Measurements from ENCODE around the gene PTPRQ.
"Not testable (repeated sequence)": the region's sequence is repeated elsewhere in the genome, so short reads cannot be mapped to it uniquely, and the experiment has no call there.

Gene PTPRQ, protein sequence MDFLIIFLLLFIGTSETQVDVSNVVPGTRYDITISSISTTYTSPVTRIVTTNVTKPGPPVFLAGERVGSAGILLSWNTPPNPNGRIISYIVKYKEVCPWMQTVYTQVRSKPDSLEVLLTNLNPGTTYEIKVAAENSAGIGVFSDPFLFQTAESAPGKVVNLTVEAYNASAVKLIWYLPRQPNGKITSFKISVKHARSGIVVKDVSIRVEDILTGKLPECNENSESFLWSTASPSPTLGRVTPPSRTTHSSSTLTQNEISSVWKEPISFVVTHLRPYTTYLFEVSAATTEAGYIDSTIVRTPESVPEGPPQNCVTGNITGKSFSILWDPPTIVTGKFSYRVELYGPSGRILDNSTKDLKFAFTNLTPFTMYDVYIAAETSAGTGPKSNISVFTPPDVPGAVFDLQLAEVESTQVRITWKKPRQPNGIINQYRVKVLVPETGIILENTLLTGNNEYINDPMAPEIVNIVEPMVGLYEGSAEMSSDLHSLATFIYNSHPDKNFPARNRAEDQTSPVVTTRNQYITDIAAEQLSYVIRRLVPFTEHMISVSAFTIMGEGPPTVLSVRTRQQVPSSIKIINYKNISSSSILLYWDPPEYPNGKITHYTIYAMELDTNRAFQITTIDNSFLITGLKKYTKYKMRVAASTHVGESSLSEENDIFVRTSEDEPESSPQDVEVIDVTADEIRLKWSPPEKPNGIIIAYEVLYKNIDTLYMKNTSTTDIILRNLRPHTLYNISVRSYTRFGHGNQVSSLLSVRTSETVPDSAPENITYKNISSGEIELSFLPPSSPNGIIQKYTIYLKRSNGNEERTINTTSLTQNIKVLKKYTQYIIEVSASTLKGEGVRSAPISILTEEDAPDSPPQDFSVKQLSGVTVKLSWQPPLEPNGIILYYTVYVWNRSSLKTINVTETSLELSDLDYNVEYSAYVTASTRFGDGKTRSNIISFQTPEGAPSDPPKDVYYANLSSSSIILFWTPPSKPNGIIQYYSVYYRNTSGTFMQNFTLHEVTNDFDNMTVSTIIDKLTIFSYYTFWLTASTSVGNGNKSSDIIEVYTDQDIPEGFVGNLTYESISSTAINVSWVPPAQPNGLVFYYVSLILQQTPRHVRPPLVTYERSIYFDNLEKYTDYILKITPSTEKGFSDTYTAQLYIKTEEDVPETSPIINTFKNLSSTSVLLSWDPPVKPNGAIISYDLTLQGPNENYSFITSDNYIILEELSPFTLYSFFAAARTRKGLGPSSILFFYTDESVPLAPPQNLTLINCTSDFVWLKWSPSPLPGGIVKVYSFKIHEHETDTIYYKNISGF (N-terminal part only)

DNA sequence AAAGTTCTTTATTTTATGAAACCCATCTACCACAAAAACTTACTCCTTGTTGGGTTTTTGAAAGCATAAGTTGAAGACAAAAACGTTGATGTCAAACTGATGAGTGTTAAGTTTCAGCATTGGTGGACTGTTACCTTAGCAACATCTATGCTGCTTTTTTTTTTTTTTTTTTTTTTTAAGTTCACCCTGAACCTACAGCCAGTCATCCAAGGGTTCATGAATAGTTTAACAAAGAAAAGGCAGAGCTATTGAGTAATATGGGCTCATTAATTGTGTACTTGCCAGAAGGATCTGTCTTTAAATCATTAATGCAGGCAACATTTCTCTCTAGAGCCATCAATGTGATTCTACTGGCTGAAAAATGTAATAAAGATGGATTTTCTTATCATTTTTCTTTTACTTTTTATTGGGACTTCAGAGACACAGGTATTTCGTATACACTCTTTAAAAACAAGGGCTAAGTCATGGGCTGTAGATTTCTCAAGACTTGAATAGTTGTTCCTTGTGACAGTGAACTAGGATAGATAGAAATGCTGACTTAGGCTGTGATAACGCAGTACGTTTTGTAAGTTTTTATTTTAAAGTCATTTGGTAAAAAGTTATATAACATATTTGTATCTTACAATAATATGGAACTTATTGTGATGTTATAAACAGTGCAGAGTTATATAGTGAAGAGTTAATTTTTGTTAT is at the start of gene PTPRQ:
Gene PTPRQ, plus strand, starts transcription at position 262 of the 693 bp plus-strand sequence. Its CDS starts 111 bp downstream, at position 373.
- no peak for DNase-seq

GRCh38 chr12:80400571-80400991 is 43.5 kb upstream of the PTPRQ start:
- DNase-seq, result no peak

DNA sequence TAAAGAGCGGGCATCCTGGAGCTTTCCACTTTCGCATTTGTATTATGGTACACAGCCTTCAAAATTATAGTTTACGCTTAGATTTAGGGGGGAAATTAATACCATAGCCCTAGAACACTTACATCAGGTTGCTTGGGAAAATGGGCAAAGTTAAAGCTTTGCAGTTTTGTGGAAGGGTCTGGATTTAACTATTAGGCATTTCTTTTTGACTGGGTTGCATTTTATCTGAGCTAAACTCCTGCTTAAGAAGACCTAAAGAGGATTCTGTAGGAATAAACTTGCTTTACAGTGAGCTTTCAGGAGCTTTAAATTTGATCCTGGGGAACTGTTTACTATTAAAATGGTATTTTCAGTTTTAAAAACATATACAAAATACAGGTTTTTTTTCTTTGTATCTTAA is 42.8 kb upstream of the PTPRQ start:
- DNase-seq, result no peak

- no peak for DNase-seq
Measured at GRCh38 chr12:80404629-80405028, 39.4 kb upstream of the PTPRQ start.

DNA sequence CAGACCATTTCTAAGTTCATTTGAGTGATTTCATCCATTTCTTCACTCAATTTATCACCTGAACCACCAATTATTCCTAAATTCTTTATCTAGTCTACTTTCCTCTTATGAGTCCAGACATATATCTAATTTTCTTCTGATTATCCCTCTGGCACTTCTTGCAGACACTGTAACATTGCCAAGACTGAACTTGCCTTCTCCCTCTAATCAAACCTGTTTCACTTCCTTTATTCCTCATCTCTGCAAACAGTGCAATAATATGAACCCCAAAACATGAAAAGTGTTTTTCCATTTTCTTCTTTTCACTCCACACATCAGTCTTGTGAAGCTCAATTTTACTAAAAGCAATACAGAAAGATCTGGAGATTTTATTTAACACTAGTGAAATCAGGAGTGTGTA is 37.8 kb upstream of the PTPRQ start:
- DNase-seq, result no peak

DNA sequence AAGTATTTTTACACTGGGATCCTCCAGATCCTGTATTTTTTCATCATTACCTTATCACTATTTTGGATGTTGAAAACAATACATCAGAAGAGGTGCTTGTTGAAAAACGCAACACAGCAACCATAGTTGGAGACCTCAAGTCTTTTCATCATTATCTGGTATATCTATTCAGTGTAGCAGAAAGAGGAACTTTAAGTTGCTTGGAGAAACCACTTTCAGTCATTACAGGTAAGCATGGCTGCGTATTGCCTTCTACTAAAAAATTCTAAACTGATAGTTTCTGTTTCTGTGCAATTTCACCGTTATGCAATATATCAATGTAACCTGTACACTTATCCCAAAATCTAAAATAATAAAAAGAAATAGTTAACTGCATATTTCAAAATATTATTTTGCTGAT is 32.2 kb upstream of the PTPRQ start:
- DNase-seq, result no peak

GRCh38 chr12:80412343-80412953 is 31.6 kb upstream of the PTPRQ start:
- DNase-seq, result no peak

DNA sequence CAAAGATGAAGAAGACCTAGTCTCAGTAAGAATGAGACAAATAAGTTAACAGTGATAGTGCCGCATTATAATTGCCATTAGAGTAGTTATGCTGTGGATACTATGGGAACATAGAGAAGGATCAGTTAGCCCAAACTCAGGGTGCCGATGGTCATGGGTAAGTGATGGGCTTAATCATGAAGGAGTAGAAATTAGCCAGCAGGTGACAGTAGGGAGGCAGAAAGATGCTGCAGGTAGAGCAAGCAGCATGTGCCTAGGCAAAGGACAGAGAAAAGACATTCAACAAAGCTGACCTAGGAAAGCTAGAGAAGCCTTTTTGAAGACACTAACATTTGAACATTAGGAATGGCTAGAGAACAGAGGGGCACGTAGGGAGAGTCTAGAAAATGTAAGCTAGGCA is 30.6 kb upstream of the PTPRQ start:
- DNase-seq, result no peak

- DNase-seq, result no peak
Measured at GRCh38 chr12:80415466-80415865, 28.6 kb upstream of the PTPRQ start.

GRCh38 chr12:80419644-80420043 is 24.4 kb upstream of the PTPRQ start:
- DNase-seq, result no peak

DNA sequence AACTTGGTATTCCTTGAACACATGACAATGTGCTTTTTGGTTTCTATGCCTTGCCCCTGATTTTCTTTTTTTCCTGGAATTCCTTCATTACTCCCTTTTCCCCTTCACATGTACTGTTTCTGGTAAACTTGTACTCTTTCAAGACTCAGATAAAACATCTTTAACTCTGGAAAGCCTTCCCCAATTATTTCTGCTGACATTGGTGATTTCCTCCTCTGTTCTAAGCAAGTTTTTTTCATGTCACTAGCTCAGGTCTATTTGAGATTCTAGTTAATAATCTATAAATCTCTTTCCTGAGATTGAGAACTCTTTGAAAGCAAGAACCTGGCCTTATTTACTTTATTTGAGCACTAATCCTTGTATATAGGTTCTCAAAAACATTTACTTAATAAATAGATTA is 24.0 kb upstream of the PTPRQ start:
- no peak for DNase-seq

GRCh38 chr12:80422550-80422949 is 21.5 kb upstream of the PTPRQ start:
- DNase-seq, result no peak

GRCh38 chr12:80432061-80432460 is 12.0 kb upstream of the PTPRQ start:
- no peak for DNase-seq

GRCh38 chr12:80441921-80442320 is 2.1 kb upstream of the PTPRQ start:
- no peak for DNase-seq

DNA sequence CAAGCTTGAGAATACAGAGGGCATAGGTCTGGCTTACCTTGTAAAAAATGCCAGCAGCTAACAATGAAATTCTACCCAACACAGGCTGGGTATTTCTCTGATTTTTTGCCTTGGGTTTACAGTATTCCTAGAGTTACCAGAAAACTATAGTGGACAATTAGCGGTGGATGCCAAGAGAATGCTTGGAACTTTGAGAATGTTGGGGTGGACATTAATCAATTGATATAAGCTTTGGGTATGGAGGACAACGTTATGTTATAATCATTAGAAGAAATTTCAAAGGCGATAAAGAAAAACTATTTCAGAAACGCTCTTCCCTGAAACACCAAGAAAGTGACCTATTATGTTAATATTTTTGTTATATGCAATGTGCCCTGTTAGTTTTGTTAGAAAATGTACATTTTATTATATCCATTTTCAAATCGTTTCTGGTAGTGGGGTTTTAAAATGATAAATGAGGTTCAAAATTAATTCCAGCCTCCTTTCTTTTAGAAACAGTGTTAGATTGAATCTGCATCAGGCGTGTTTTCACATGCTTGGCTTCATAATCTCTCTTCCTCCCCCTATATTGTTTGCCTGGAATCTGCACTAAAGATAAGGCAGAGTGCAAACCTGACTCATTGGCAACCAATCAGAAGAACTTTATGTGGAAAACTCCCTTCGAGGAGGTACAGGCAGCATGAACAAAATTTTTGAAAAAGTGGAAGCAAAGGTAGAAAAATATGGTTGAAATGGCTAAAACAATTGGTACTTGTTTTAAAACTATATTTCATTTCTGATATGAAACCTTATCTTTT is 1.4 kb upstream of the PTPRQ start:
- DNase-seq, result no peak

- no peak for DNase-seq
Measured at GRCh38 chr12:80445083-80445793, 1.2 kb downstream of the PTPRQ start.

GRCh38 chr12:80456513-80456912 is 12.5 kb downstream of the PTPRQ start:
- DNase-seq, result no peak

DNA sequence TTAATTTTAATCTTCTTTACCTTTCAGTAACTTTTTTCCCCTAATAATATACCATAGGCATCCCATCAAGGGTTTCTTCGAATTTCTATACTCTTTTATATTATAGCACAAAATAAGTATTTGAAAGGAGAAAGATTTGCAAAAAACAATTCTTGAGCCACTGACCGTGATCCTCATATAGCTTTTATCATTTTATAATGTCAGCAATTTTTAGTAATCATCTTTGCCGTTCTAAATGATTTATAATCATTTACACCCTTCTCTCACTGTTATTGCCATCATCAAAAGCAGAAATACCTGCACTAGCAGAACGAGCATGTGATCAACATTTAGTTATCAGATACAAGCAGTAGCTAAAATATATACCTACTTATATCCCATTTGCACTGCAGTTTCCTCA is 16.9 kb downstream of the PTPRQ start:
- DNase-seq, result no peak

DNA sequence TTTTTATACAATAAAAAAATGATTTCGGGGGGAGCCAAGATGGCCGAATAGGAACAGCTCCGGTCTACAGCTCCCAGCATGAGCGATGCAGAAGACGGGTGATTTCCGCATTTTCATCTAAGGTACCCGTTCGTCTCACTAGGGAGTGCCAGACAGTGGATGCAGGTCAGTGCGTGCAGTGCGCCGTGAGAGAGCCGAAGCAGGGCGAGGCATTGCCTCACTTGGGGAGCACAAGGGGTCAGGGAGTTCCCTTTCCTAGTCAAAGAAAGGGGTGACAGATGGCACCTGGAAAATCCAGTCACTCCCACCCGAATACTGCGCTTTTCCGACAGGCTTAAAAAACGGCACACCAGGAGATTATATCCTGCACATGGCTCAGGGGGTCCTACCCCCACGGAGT is 17.8 kb downstream of the PTPRQ start:
- DNase-seq, result not testable (repeated sequence)

GRCh38 chr12:80469681-80470080 is 25.6 kb downstream of the PTPRQ start:
- DNase-seq, result no peak
